Stimulated activated CD4-positive, alpha-beta T cell treated with anti-CD3 and anti-CD28 coated beads, Interleukin-1b, Interleukin-23, amount 100 ng/mL, for 4 hours (primary cell): ENCODE measurements around the gene FAM25A.
A peak's percentile ranks its signal among the peaks of the same experiment; 100 is the strongest.
"Not testable (repeated sequence)": the region's sequence is repeated elsewhere in the genome, so short reads cannot be mapped to it uniquely, and the experiment has no call there.

Experiments
- DNase-seq, 2 donors: peaks; one replicate each; pipeline ENCODE4 v3.0.0-alpha.2; 2020; ENCODE audit warnings: low read depth in 2 of 2

The FAM25A gene

GRCh38 chr10:87020056-87020455, at the start of gene FAM25A:
TSS of gene FAM25A (plus strand) at chr10:87020294. CDS start at chr10:87020325, 31 bp downstream.
- DNase-seq, result not testable (repeated sequence)

GRCh38 chr10:86970982-86971231, 49.2 kb upstream of the FAM25A start:
- DNase-seq, result no peak

- peak; percentile 83 to 87 for DNase-seq
These were observed 48.7 kb upstream of the FAM25A start for GRCh38 chr10:86971232-86971991.

- no peak for DNase-seq
These were observed 47.3 kb upstream of the FAM25A start for GRCh38 chr10:86972613-86973380.

GRCh38 chr10:86974484-86974883, 45.6 kb upstream of the FAM25A start:
- no peak for DNase-seq

GRCh38 chr10:86976362-86977056, 43.6 kb upstream of the FAM25A start:
- DNase-seq, result no peak

GRCh38 chr10:86978457-86978856, 41.6 kb upstream of the FAM25A start:
- not testable (repeated sequence) for DNase-seq

GRCh38 chr10:86979296-86979818, 40.7 kb upstream of the FAM25A start:
- DNase-seq, result no peak

- DNase-seq, result no peak
These were observed 40.1 kb upstream of the FAM25A start for GRCh38 chr10:86979977-86980448.

- DNase-seq, result not testable (repeated sequence)
These were observed 39.1 kb upstream of the FAM25A start for GRCh38 chr10:86981020-86981419.

GRCh38 chr10:86981716-86982115, 38.4 kb upstream of the FAM25A start:
- no peak for DNase-seq

- not testable (repeated sequence) for DNase-seq
These were observed 35.6 kb upstream of the FAM25A start for GRCh38 chr10:86984498-86984897.

- no peak for DNase-seq
These were observed 31.6 kb upstream of the FAM25A start for GRCh38 chr10:86988520-86988919.

- DNase-seq, result not testable (repeated sequence)
These were observed 28.7 kb upstream of the FAM25A start for GRCh38 chr10:86991362-86991761.

GRCh38 chr10:86992456-86992855, 27.6 kb upstream of the FAM25A start:
- DNase-seq, result no peak

- no peak for DNase-seq
These were observed 27.2 kb upstream of the FAM25A start for GRCh38 chr10:86992929-86993328.

GRCh38 chr10:86999802-87000403, 20.2 kb upstream of the FAM25A start:
- DNase-seq, result not testable (repeated sequence)

- DNase-seq, result no peak
These were observed 19.6 kb upstream of the FAM25A start for GRCh38 chr10:87000491-87000890.

GRCh38 chr10:87007124-87007523, 13.0 kb upstream of the FAM25A start:
- not testable (repeated sequence) for DNase-seq

- not testable (repeated sequence) for DNase-seq
These were observed 12.4 kb upstream of the FAM25A start for GRCh38 chr10:87007674-87008073.

- DNase-seq, result not testable (repeated sequence)
These were observed 11.8 kb upstream of the FAM25A start for GRCh38 chr10:87008303-87008702.
